Natural killer cell (primary cell): ENCODE results near the gene MAST4. TPM values are rescaled to one million over a fixed set of nuclear protein-coding genes. Genes with fewer than 3 reads are reported as not detected.

Experiments
- ATAC-seq, 3 donors: fragments of 150-1000 bp in 2 of 3; fragments of 200-7000 bp in 1 of 3; cut with Tn5 transposase; 1 replicate in 1 of 3; 2 replicates in 2 of 3; pipeline ENCODE4 v1.10.0; 2021; ENCODE audit warnings: mild to moderate bottlenecking in 2 of 3, moderate library complexity in 2 of 3
- DNase-seq, 2 donors: peaks; one replicate each; pipeline versions ENCODE4 v3.0.0 to v3.0.0-alpha.2; 2013 to 2021; ENCODE audit warnings: mixed read lengths in 1 of 2
- H3K27ac ChIP-seq: one replicate; pipeline ENCODE4 v1.5.1; 2013; ENCODE audit warnings: mild to moderate bottlenecking, low read length
- H3K27me3 ChIP-seq: one replicate; pipeline ENCODE4 v1.6.1; 2013; ENCODE audit warnings: low read length; ENCODE audit not compliant: control insufficient read depth, insufficient read depth
- H3K36me3 ChIP-seq: one replicate; pipeline ENCODE4 v1.6.1; 2013; ENCODE audit warnings: low read length; ENCODE audit not compliant: control insufficient read depth, insufficient read depth
- H3K4me1 ChIP-seq: one replicate; pipeline ENCODE4 v1.6.1; 2013; ENCODE audit warnings: low read length; ENCODE audit not compliant: control insufficient read depth, insufficient read depth
- H3K4me3 ChIP-seq: one replicate; pipeline ENCODE4 v1.5.1; 2013; ENCODE audit warnings: low read length
- H3K9me3 ChIP-seq: one replicate; pipeline ENCODE4 v1.6.1; 2013; ENCODE audit warnings: low read length; ENCODE audit not compliant: control insufficient read depth, insufficient read depth
- H3K27ac Mint-ChIP-seq, 2 donors: one replicate each; pipeline ENCODE4 v1.8.0; 2022; ENCODE audit warnings: mild to moderate bottlenecking in 2 of 2, mixed read lengths in 2 of 2, moderate library complexity in 1 of 2
- H3K27me3 Mint-ChIP-seq, 2 donors: one replicate each; pipeline ENCODE4 v1.8.0; 2022; ENCODE audit warnings: low read depth in 2 of 2, mixed read lengths in 2 of 2
- H3K36me3 Mint-ChIP-seq: one replicate; pipeline ENCODE4 v1.8.0; 2022; ENCODE audit warnings: mixed read lengths
- H3K4me1 Mint-ChIP-seq, 2 donors: one replicate each; pipeline ENCODE4 v1.8.0; 2022; ENCODE audit warnings: mixed read lengths in 2 of 2
- H3K4me3 Mint-ChIP-seq: one replicate; pipeline ENCODE4 v1.8.0; 2022; ENCODE audit warnings: mild to moderate bottlenecking, moderate library complexity, mixed read lengths
- H3K9me3 Mint-ChIP-seq, 2 donors: one replicate each; pipeline ENCODE4 v1.8.0; 2022; ENCODE audit warnings: mixed read lengths in 2 of 2
- WGBS: methylation state at CpG from one replicate; pipeline ENCODE4 v1.1.7; 2013; ENCODE audit warnings: missing lambda C conversion rate; ENCODE audit not compliant: insufficient coverage; 5-methylcytosine and 5-hydroxymethylcytosine counted together
- intact Hi-C: fragments of 100-400 bp; cut with micrococcal nuclease; formaldehyde crosslinking; loops from one replicate; pipeline ENCODE4 v1.14.2; 2022
- total RNA-seq, 4 donors: library from RNA; stranded (reverse); fragments of 120-200 nt in 1 of 4; gene quantifications; one replicate each; pipeline versions ENCODE4 v1.2.3 to v1.2.4, GENCODE V29; 2013 to 2022
- TF ChIP-seq, protein P1 (sequence below): fragments of 200-600 bp; IDR thresholded peaks from one replicate; pipeline ENCODE4 v1.8.0; 2022; ENCODE audit warnings: antibody characterized with exemption

Gene MAST4
- total RNA-seq, 3 donors from 2014 or later (not counting 1 experiment from before 2014, with no cell fraction given): 6.5 to 14.1 (median 12.7) TPM

DNA sequence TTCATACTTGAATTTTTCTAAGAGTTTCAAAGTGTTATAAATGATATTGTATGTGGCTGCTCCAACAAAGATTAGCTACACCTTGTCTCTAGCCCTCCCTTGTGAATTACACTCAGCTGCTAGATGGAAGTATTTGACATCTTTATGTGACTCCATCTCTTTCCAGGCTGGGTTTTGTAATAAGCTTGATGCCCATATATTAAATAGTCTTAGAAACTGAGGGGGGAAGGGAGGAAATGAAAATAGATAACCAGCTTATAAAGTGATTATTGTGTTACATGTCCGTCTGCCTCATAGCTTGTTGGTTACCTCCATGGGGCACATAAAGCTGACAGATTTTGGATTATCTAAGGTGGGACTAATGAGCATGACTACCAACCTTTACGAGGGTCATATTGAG, 537.0 kb downstream of the MAST4 start:
- TF ChIP-seq, protein P1, sequence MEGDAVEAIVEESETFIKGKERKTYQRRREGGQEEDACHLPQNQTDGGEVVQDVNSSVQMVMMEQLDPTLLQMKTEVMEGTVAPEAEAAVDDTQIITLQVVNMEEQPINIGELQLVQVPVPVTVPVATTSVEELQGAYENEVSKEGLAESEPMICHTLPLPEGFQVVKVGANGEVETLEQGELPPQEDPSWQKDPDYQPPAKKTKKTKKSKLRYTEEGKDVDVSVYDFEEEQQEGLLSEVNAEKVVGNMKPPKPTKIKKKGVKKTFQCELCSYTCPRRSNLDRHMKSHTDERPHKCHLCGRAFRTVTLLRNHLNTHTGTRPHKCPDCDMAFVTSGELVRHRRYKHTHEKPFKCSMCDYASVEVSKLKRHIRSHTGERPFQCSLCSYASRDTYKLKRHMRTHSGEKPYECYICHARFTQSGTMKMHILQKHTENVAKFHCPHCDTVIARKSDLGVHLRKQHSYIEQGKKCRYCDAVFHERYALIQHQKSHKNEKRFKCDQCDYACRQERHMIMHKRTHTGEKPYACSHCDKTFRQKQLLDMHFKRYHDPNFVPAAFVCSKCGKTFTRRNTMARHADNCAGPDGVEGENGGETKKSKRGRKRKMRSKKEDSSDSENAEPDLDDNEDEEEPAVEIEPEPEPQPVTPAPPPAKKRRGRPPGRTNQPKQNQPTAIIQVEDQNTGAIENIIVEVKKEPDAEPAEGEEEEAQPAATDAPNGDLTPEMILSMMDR: no peak
- Histone ChIP-seq H3K4me3 (no peak overlapping the region), H3K27me3 (no peaks in the 10 kb centered on the region), H3K9me3 (no peaks in the 10 kb centered on the region), H3K4me1 (no peaks in the 10 kb centered on the region), H3K36me3 (no peaks in the 10 kb centered on the region), H3K27ac (no peak overlapping the region)
- intact Hi-C loops: no loop called here
- H3K4me1 Mint-ChIP-seq: no peaks in the 10 kb centered on the region
- ATAC-seq: no peak
- H3K4me3 Mint-ChIP-seq: no peak overlapping the region
- H3K36me3 Mint-ChIP-seq: no peaks in the 10 kb centered on the region
- no peak overlapping the region for H3K27ac Mint-ChIP-seq
- no peaks in the 10 kb centered on the region for H3K27me3 Mint-ChIP-seq
- no peak for DNase-seq
- H3K9me3 Mint-ChIP-seq: no peaks in the 10 kb centered on the region
- WGBS: 46% methylated on average over 2 of the region's 2 CpGs

DNA sequence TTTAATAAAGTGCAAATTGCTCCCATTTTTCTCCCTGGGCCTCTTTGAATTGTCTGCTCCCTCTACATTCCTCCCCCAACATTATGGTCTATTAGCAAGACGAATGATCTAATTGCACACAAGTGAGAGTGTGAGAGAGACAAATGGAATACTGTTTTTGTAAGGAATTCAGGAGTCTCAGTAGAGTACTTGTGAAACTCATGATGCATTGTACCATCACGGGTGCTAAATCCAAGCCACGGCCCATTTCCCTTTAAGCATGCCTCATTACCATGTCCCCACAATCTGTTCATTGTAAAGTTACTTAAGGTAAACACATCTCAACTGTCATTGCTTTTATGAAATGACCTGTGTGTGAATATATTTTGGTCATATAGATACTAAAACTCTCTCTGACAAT, 537.6 kb downstream of the MAST4 start:
- H3K4me3 Mint-ChIP-seq: no peak overlapping the region
- H3K36me3 ChIP-seq: no peaks in the 10 kb centered on the region
- no peak overlapping the region for H3K4me3 ChIP-seq
- no peaks in the 10 kb centered on the region for H3K9me3 ChIP-seq
- intact Hi-C loops: no loop called here
- H3K27me3 ChIP-seq: no peaks in the 10 kb centered on the region
- 100% methylated on average over 3 of the region's 3 CpGs for whole genome bisulfite sequencing
- no peaks in the 10 kb centered on the region for H3K27me3 Mint-ChIP-seq
- H3K27ac Mint-ChIP-seq: no peak overlapping the region
- no peaks in the 10 kb centered on the region for H3K4me1 ChIP-seq
- no peaks in the 10 kb centered on the region for H3K36me3 Mint-ChIP-seq
- H3K4me1 Mint-ChIP-seq: no peaks in the 10 kb centered on the region
- DNase-seq (no peak), ATAC-seq (no peak)
- no peak overlapping the region for H3K27ac ChIP-seq
- TF ChIP-seq, protein P1: no peak
- H3K9me3 Mint-ChIP-seq: no peaks in the 10 kb centered on the region

DNA sequence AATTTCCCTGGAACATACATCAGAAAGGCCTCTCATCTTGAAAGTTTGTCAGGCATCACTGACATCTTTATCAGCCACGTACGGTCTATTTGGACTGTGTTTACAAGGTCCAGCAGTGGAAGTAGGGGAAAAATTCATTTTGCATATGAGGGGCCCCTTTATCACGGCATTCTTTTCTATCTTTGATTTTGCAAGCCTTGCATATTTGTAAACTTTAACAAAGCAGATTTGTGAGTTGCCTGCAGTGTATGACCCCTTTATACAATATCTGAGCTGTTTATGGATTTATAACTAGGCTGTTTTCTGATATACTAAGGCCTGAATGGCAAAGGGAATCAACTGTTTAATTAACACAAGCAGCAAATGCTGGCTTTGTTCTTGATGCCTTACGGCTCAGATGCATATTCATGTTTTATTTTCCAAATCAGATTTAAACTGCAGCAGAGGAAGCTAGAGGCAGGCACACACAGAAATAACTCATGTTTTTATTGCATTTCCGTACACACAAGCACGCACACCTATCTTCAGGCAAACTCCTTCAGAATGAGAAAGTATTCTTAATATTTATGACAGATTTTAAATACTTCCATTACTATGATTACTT, 539.3 kb downstream of the MAST4 start:
- DNase-seq: no peak
- no peaks in the 10 kb centered on the region for H3K9me3 Mint-ChIP-seq
- Histone ChIP-seq H3K27ac (no peak overlapping the region), H3K27me3 (no peaks in the 10 kb centered on the region), H3K4me1 (no peaks in the 10 kb centered on the region), H3K9me3 (no peaks in the 10 kb centered on the region), H3K36me3 (no peaks in the 10 kb centered on the region), H3K4me3 (no peak overlapping the region)
- intact Hi-C loops: no loop called here
- H3K36me3 Mint-ChIP-seq: no peaks in the 10 kb centered on the region
- H3K27me3 Mint-ChIP-seq: no peaks in the 10 kb centered on the region
- no peaks in the 10 kb centered on the region for H3K4me1 Mint-ChIP-seq
- TF ChIP-seq, protein P1: no peak
- ATAC-seq: no peak
- no peak overlapping the region for H3K27ac Mint-ChIP-seq
- WGBS: 95% methylated on average over 5 of the region's 6 CpGs
- H3K4me3 Mint-ChIP-seq: no peak overlapping the region

DNA sequence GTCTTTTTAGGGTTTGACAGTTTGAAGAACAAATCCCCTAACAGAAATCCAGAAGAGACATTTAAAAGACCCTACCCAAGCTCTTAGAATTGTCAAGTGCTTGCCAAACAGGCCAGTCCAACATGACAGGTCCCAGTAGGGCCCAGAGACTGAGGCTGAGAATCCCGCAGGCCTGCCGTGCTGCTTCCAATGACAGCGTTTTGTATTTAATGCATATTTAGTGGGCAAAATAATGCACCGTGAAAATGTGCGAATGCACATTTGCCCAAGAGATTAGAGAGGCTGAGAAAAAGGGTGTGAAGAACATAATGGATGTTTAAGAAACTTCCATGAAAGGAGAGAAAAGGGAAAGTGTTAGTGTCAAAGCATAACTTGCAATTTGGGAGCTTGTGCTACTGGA, 542.8 kb downstream of the MAST4 start:
- ATAC-seq (no peak), DNase-seq (no peak)
- Histone ChIP-seq H3K9me3 (no peaks in the 10 kb centered on the region), H3K4me1 (no peaks in the 10 kb centered on the region), H3K4me3 (no peak overlapping the region), H3K27ac (no peak overlapping the region), H3K36me3 (peaks cover 2% of the 10 kb centered on the region), H3K27me3 (no peaks in the 10 kb centered on the region)
- Mint-ChIP-seq H3K4me3 (no peak overlapping the region), H3K4me1 (no peaks in the 10 kb centered on the region), H3K27ac (no peak overlapping the region), H3K27me3 (no peaks in the 10 kb centered on the region), H3K36me3 (peaks cover 15% of the 10 kb centered on the region), H3K9me3 (no peaks in the 10 kb centered on the region)
- TF ChIP-seq, protein P1: no peak
- intact Hi-C loops: no loop called here
- 96% methylated on average over 5 of the region's 5 CpGs for WGBS
